Endothelial cell of umbilical vein (primary cell): Measurements from ENCODE around the gene TDRD10. TPM values are rescaled to one million over a fixed set of nuclear protein-coding genes. Genes with fewer than 3 reads are reported as not detected.

Source experiments
- BruUV-seq: library from RNA; stranded (reverse); fragments of 400-500 nt; replicated peaks from 2 replicates; lab custom pipeline; 2021; lab: Mats Ljungman, UMichigan
- CTCF ChIA-PET: fragments of 300-600, 350-600 bp; sonication (Branson Sonifier 250); formaldehyde crosslinking; loops from one replicate; lab custom pipeline; 2021; ENCODE audit warnings: antibody characterized with exemption, inconsistent platforms; lab: Charles Lee
- POLR2A ChIA-PET: fragments of 300-600, 350-600 bp; sonication (Branson Sonifier 250); formaldehyde crosslinking; loops from one replicate; lab custom pipeline; 2021; ENCODE audit warnings: antibody characterized with exemption, inconsistent platforms; lab: Charles Lee
- DNase-seq: peaks from one replicate; pipeline ENCODE4 v3.0.0-alpha.2; 2011; ENCODE audit warnings: low read depth, low spot score
- FAIRE-seq: peaks from 2 replicates; lab custom pipeline; 2011; peaks lifted over from hg19 to GRCh38; lab: Jason Lieb, UNC
- H2AFZ ChIP-seq: 2 replicates; pipeline ENCODE4 v1.6.0; 2012; ENCODE audit warnings: low read depth, low read length, control low read depth, inconsistent platforms
- H3K27ac ChIP-seq: 2 replicates; pipeline ENCODE4 v1.5.1; 2011; ENCODE audit warnings: low read depth, mild to moderate bottlenecking, control low read depth, low read length, moderate library complexity; ENCODE audit not compliant: insufficient read depth
- H3K27me3 ChIP-seq, 2 experiments: 2 replicates each; pipeline versions ENCODE4 v1.6.0 to v1.6.1; 2011; ENCODE audit warnings: low read length in 2 of 2, mixed read lengths in 1 of 2; ENCODE audit not compliant: control insufficient read depth in 2 of 2, insufficient read depth in 2 of 2
- H3K36me3 ChIP-seq, 2 experiments: 2 replicates in 1 of 2; 3 replicates in 1 of 2; pipeline ENCODE4 v1.5.1; 2011; ENCODE audit warnings: low read length in 2 of 2, mild to moderate bottlenecking in 1 of 2, moderate library complexity in 1 of 2; ENCODE audit not compliant: control insufficient read depth in 2 of 2, insufficient read depth in 2 of 2; ENCODE audit errors: extremely low read depth in 1 of 2
- H3K4me1 ChIP-seq: 3 replicates; pipeline ENCODE4 v1.5.1; 2011; ENCODE audit warnings: mild to moderate bottlenecking, low read length; ENCODE audit not compliant: control insufficient read depth, insufficient read depth; ENCODE audit errors: extremely low read depth
- H3K4me2 ChIP-seq: 2 replicates; pipeline ENCODE4 v1.6.1; 2011; ENCODE audit warnings: low read length, control low read depth, mixed read lengths; ENCODE audit not compliant: insufficient read depth
- H3K4me3 ChIP-seq, 3 experiments: fragments of 200-600 bp in 1 of 3; sonication (generic), shearing (Covaris generic) in 1 of 3; replicated peaks in 1 of 3; 2 replicates each; pipeline ENCODE4 v1.5.1; 2011 to 2016; ENCODE audit warnings: control low read depth in 3 of 3, low read length in 3 of 3, mild to moderate bottlenecking in 2 of 3, inconsistent platforms in 1 of 3, low read depth in 1 of 3, moderate library complexity in 1 of 3; ENCODE audit not compliant: insufficient read depth in 1 of 3
- H3K79me2 ChIP-seq: 2 replicates; pipeline ENCODE4 v1.6.0; 2012; ENCODE audit warnings: low read length, inconsistent platforms; ENCODE audit not compliant: control insufficient read depth, insufficient read depth
- H3K9ac ChIP-seq: replicated peaks from 2 replicates; pipeline ENCODE3; 2011; ENCODE audit warnings: low read length, control low read depth; ENCODE audit not compliant: insufficient read depth; ENCODE audit errors: extremely low read depth
- H3K9me1 ChIP-seq: replicated peaks from 3 replicates; pipeline ENCODE4 v1.6.0; 2011; ENCODE audit warnings: mild to moderate bottlenecking, low read length; ENCODE audit not compliant: control insufficient read depth, insufficient read depth; ENCODE audit errors: extremely low read depth
- H3K9me3 ChIP-seq: replicated peaks from 2 replicates; pipeline ENCODE4 v1.5.1; 2012; ENCODE audit warnings: low read length, inconsistent platforms; ENCODE audit not compliant: control insufficient read depth, insufficient read depth
- H4K20me1 ChIP-seq: replicated peaks from 2 replicates; pipeline ENCODE3; 2011; ENCODE audit warnings: mild to moderate bottlenecking, low read length; ENCODE audit not compliant: control insufficient read depth, insufficient read depth; ENCODE audit errors: extremely low read depth
- EZH2 ChIP-seq: IDR thresholded peaks from 2 replicates; pipeline ENCODE4 v1.6.1; 2012; ENCODE audit warnings: borderline replicate concordance, low read depth, mild to moderate bottlenecking, moderate library complexity, low read length, inconsistent platforms; ENCODE audit not compliant: severe bottlenecking
- FOS ChIP-seq: IDR thresholded peaks from 2 replicates; pipeline ENCODE4 v1.6.1; 2011; ENCODE audit warnings: mild to moderate bottlenecking, low read length, moderate library complexity, borderline replicate concordance; ENCODE audit not compliant: insufficient read depth
- GATA2 ChIP-seq: IDR thresholded peaks from 2 replicates; pipeline ENCODE4 v1.7.0; 2011; ENCODE audit warnings: low read depth, mild to moderate bottlenecking, moderate library complexity, mixed read lengths, low read length; ENCODE audit not compliant: insufficient read length, insufficient read depth
- JUN ChIP-seq: IDR thresholded peaks from 2 replicates; pipeline ENCODE4 v1.6.1; 2011; ENCODE audit warnings: borderline replicate concordance, low read depth; ENCODE audit not compliant: insufficient read length, insufficient read depth
- MAX ChIP-seq: IDR thresholded peaks from 2 replicates; pipeline ENCODE4 v1.6.1; 2011; ENCODE audit not compliant: insufficient read depth, insufficient read length
- MYC ChIP-seq: IDR thresholded peaks from one replicate; pipeline ENCODE4 v1.6.1; 2011; ENCODE audit warnings: mild to moderate bottlenecking, low read depth, low read length
- POLR2A ChIP-seq: IDR thresholded peaks from 2 replicates; pipeline ENCODE4 v1.6.1; 2012; ENCODE audit warnings: low read depth, mild to moderate bottlenecking, control low read depth, low read length
- POLR2AphosphoS5 ChIP-seq: IDR thresholded peaks from 2 replicates; pipeline ENCODE4 v1.6.1; 2012; ENCODE audit warnings: low read depth, mild to moderate bottlenecking, control low read depth, low read length, moderate library complexity; ENCODE audit not compliant: insufficient read depth
- dilution Hi-C: fragments of 300-500 bp; cut with MboI; formaldehyde crosslinking; loops from one replicate; pipeline ENCODE4 v1.15.0; 2019; ENCODE audit warnings: low sequenced_read_pairs; ENCODE audit not compliant: extremely low pct_ligation_motif_present
- intact Hi-C: fragments of 100-400 bp; cut with micrococcal nuclease; formaldehyde crosslinking; loops from one replicate; pipeline ENCODE4 v1.10.0; 2022
- polyA plus RNA-seq, 4 experiments: library from polyadenylated mRNA; depleted of rRNA in 3 of 4; stranded (reverse) in 3 of 4; unstranded in 1 of 4; fragments of >200 nt; gene quantifications; 2 replicates each; pipeline versions ENCODE4 v1.2.1 to v1.2.3, GENCODE V29; 2011 to 2012; ENCODE audit warnings: missing spikeins in 1 of 4
- total RNA-seq: library from RNA; stranded (reverse); gene quantifications from 2 replicates; pipeline ENCODE4 v1.2.3, GENCODE V29; 2021
- TF ChIP-seq, protein P1 (sequence below), 2 donors: IDR thresholded peaks; 1 replicate in 1 of 2; 2 replicates in 1 of 2; pipeline ENCODE4 v1.5.1; 2011; ENCODE audit warnings: low read length in 2 of 2, mild to moderate bottlenecking in 2 of 2, moderate library complexity in 2 of 2, control low read depth in 1 of 2, inconsistent platforms in 1 of 2, low read depth in 1 of 2; ENCODE audit not compliant: insufficient read depth in 1 of 2; ENCODE audit errors: extremely low read depth in 1 of 2

TDRD10 gene
- total and polyA plus RNA-seq, 2 donors (not counting 3 experiments of a cell fraction or from before 2014, with no cell fraction given), result 6.1 to 9.1 TPM

DNA sequence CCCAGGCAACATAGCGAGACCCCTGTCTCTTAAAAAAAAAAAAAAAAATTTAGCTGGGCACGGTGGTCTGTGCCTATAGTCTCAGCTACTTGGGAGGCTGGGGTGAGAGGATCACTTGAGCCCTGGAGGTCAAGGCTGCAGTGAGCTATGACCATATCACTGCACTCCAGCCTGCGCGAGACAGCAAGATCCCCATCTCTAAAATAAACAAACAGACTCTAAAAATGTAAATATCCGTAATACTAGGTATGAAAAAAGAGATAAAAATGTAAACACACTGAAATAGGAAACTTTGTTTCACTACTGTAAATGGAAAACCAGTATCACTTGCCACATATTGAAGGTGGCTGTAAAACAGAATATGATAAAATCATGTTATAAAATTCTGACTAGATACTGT lies 88.7 kb downstream of the TDRD10 start:
- H3K4me1 ChIP-seq, result no peaks in the 10 kb centered on the region
- H3K4me2 ChIP-seq, result no peak overlapping the region
- TF ChIP-seq MYC (no peak), EZH2 (no peak)
- TF ChIP-seq, protein P1, sequence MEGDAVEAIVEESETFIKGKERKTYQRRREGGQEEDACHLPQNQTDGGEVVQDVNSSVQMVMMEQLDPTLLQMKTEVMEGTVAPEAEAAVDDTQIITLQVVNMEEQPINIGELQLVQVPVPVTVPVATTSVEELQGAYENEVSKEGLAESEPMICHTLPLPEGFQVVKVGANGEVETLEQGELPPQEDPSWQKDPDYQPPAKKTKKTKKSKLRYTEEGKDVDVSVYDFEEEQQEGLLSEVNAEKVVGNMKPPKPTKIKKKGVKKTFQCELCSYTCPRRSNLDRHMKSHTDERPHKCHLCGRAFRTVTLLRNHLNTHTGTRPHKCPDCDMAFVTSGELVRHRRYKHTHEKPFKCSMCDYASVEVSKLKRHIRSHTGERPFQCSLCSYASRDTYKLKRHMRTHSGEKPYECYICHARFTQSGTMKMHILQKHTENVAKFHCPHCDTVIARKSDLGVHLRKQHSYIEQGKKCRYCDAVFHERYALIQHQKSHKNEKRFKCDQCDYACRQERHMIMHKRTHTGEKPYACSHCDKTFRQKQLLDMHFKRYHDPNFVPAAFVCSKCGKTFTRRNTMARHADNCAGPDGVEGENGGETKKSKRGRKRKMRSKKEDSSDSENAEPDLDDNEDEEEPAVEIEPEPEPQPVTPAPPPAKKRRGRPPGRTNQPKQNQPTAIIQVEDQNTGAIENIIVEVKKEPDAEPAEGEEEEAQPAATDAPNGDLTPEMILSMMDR (IDR thresholded peaks at IDR 0.05; ENCODE audit: extremely low read depth in 1 of 2, insufficient read depth in 1 of 2, low read depth in 1 of 2, low read length in 2 of 2), result no peak
- H3K79me2 ChIP-seq, result no peaks in the 10 kb centered on the region
- no peak overlapping the region for H3K9ac ChIP-seq
- DNase-seq, result no peak
- ChIA-PET POLR2A (no interaction called here), CTCF (interaction anchor here (2.0 kb wide), 1 partner anchor 31 kb away, joined by 5 read pairs; no protein-coding TSS in a partner anchor)
- no peaks in the 10 kb centered on the region for H3K9me3 ChIP-seq
- no peaks in the 10 kb centered on the region for H4K20me1 ChIP-seq
- intact Hi-C loops (no loop called here), dilution Hi-C loops (no loop called here)
- no peak overlapping the region for H3K27ac ChIP-seq
- no TSS peak for BruUV-seq
- H3K27me3 ChIP-seq, result no peaks in the 10 kb centered on the region
- peaks cover 26 to 52% of the 10 kb centered on the region in 2 experiments for H3K36me3 ChIP-seq
- no peak for FAIRE-seq
- H3K4me3 ChIP-seq, result no peak overlapping the region
- no peak overlapping the region for H2AFZ ChIP-seq
- no peaks in the 10 kb centered on the region for H3K9me1 ChIP-seq

GRCh38 chr1:154591206-154591605 lies 89.2 kb downstream of the TDRD10 start:
- DNase-seq, result no peak
- no peaks in the 10 kb centered on the region for H3K9me1 ChIP-seq
- ChIA-PET CTCF (no interaction called here), POLR2A (no interaction called here)
- no peak overlapping the region for H3K4me2 ChIP-seq
- BruUV-seq, result no TSS peak
- dilution Hi-C loops (no loop called here), intact Hi-C loops (no loop called here)
- H3K4me3 ChIP-seq, result no peak overlapping the region
- TF ChIP-seq MAX, result no peak
- no peak for TF ChIP-seq EZH2
- no peak for TF ChIP-seq POLR2A
- TF ChIP-seq FOS, result no peak
- no peak for TF ChIP-seq POLR2AphosphoS5
- no peak for TF ChIP-seq GATA2
- no peak for TF ChIP-seq JUN
- TF ChIP-seq, protein P1 (IDR thresholded peaks at IDR 0.05; ENCODE audit: extremely low read depth in 1 of 2, insufficient read depth in 1 of 2, low read depth in 1 of 2, low read length in 2 of 2), result no peak
- no peak for TF ChIP-seq MYC
- H4K20me1 ChIP-seq, result no peaks in the 10 kb centered on the region
- FAIRE-seq, result no peak
- peaks cover 28 to 51% of the 10 kb centered on the region in 2 experiments for H3K36me3 ChIP-seq
- H3K4me1 ChIP-seq, result no peaks in the 10 kb centered on the region
- no peak overlapping the region for H2AFZ ChIP-seq
- H3K27ac ChIP-seq, result no peak overlapping the region
- H3K79me2 ChIP-seq, result no peaks in the 10 kb centered on the region
- H3K9me3 ChIP-seq, result no peaks in the 10 kb centered on the region
- no peak overlapping the region for H3K9ac ChIP-seq
- H3K27me3 ChIP-seq, result no peaks in the 10 kb centered on the region
